Stimulated activated CD8-positive, alpha-beta memory T cell treated with anti-CD3 and anti-CD28 coated beads, Interleukin-4, amount 100 ng/mL, for 48 hours (primary cell): Measurements from ENCODE around the gene HIGD2A.
A peak's percentile ranks its signal among the peaks of the same experiment; 100 is the strongest.

ENCODE experiments used
- DNase-seq: peaks from one replicate; pipeline ENCODE4 v3.0.0-alpha.2; 2020

The HIGD2A gene

DNA sequence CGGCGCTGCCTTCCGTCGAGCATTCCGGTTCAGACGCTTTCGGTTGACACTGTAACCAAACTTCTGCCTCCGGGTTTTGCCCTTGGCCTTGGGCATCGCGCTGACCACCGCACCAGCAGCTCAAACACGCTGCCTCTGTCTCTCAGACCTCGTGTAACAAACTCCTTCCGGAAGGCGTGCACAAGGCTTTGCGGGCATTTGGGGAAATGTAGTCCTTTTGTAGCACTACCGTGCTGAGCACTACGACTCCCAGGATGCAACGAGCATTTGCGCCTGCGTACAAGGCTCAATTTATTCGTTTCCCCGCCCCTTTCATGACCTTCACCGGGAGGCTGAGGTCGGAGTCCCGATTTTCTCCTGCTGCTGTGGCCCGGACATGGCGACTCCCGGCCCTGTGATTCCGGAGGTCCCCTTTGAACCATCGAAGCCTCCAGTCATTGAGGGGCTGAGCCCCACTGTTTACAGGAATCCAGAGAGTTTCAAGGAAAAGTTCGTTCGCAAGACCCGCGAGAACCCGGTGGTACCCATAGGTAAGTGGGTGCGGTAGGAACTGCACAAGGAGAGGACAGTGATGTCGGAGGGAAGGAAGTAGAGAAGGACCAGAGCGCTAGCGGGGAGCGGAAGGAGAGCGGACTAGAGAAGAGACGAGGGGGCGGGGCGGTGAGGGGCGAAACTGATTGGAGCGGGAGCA lies at the start of gene HIGD2A, which contains the start of gene NOP16:
TSS of gene HIGD2A (plus strand) at position 308 of the 691 bp plus-strand sequence. CDS start at position 377, 69 bp downstream.
TSS of gene NOP16 (minus strand) at position 155 of the 691 bp plus-strand sequence. CDS start at position 96, 59 bp downstream.
- DNase-seq = peak; percentile 99

GRCh38 chr5:176339304-176339703 lies 49.2 kb upstream of the HIGD2A start:
- DNase-seq = no peak

GRCh38 chr5:176341325-176342157 lies 47.0 kb upstream of the HIGD2A start:
- no peak for DNase-seq

GRCh38 chr5:176342158-176342483 lies 46.4 kb upstream of the HIGD2A start:
- DNase-seq = no peak

DNA sequence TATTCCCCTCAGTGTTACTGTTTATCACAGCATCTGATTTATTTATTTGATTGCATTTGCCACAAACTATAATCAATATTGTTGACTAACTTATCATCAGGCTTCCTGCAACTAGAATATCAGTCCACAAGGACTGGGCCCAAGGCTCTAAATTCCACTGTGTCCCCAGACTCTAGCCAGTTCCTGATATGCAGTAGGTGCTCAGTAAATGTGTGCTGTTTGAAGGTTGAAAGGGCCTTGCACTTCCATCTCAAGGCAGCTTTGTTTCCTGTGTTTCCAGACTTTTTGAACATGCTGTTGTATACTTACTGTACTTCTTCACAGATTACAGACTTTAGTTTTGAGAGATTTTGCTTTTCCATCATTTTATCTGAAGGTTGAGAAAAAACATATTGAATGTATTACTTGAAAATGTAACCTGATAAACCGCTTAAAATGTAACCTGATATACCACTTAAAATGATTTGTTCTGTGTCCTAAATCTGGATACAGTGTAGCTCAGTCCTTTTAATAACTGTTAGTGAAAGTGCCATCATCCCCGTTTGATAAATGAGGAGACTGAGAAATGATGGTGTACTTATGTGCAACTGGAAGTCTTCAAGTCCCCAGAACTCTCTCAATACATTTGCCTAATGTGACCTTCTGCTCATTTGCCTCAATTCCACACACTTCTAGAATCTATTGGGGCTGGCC lies 45.6 kb upstream of the HIGD2A start:
- no peak for DNase-seq

DNA sequence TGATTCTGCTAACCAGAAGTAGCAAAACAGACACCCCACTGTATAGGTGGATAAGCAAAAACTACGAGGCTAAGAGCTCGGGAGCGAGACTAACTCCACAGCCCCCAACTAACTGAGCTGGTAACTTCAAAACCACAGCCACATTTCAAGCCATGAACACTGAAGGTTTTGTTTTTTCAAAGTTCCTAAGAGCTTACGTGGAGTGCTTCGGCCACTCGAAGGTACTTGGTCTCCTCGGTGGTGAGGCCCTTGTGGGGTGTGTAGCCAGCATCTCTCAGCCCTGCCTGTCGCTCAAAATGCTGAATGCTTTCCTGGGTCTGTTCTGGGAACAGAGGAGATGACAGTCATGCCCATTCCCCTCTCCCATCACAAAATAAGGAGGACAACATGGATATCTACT lies 38.1 kb upstream of the HIGD2A start:
- no peak for DNase-seq

- DNase-seq = no peak
Observed at GRCh38 chr5:176352116-176352878, 36.3 kb upstream of the HIGD2A start.

DNA sequence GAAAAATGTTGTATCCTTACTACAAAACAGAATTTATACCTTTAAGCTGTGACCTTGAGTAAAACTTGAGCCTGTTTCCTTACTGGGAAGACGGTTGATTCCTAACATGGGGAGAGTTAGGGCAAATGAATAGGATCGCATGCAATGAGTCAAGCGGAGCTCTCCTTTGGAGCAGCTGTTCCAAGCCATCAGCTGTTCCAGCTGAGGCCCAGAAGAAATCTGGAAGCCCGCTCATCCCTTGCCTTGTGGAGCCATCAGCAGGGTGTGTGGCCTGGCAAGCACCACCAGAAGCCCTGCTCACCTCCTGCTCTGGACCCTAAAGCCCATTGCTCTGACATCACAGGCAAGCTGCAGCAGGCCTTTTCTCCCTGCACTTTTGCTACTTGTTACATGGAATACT lies 35.0 kb upstream of the HIGD2A start:
- DNase-seq = no peak

DNA sequence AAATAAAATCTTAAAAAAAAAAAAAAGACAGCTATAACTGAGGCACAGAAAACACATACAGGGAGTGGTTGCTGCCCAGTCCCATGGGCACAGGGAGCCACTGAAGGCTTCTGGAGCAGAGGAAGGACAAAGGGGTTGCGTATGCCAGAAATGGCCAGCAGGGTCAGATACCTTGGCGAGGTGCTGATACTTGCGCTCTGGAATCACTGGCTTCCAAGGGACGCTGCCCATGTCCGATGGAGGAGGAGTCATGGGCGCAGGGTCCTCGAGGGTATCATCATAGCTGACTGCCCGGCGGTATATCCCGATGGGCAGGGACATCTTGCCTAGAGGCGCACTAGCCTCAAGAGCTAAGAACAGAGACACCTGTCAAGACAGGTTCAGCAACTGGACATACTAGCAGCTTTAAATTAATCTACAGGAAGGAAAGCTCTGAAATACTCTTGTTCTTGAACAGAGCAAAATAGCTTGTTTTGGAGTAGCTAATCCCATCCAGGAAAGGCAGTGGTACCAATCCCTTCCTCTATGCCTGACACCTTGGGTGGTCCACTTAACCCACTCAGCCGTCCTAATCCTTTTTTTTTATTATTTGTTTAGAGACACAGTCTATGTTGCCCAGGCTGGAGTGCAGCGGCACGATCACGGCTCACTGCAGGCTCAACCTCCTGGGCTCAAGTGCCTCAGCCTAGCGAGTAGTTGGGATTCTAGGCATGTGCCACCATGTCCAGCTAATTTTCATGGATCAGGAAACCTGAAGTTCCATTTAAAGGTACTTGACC lies 33.0 kb upstream of the HIGD2A start:
- no peak for DNase-seq

DNA sequence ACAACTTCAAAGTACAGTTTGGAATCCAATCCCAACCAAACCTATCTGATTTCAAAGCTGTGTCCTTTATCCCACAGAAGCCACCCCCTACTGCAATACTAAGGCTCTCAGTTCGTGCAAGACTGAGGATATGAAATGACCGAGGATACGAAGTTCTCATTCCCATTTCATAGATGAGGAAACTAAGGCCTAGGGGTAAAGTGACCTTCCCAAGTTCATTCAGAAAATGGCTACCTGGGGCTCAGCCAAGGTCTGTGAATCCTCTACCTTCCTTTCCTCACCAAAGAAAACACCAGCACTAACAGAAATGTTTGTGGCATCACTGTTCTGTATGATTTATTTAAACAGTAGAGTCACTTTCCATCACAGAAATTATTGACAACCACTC lies 32.4 kb upstream of the HIGD2A start:
- DNase-seq = no peak

DNA sequence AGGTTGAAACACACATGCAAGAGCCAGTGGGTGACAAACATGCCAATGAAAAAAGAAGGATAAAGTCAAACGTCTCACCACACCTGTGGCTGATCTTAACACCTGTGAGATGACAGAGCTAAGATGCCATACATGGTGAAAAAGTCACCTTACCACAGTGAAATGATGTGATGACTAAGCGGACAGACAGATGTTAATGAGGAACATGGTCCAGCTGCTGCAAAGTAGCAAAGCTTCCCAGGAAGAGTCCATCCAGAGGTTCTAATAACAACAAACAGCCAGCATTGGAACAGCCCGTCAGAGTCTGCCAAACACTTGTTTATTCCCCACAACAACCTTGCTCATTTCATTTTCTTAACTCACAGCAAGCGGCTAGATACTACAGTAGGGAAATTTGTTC lies 28.9 kb upstream of the HIGD2A start:
- DNase-seq = no peak

- DNase-seq = no peak
Observed at GRCh38 chr5:176360894-176361436, 27.6 kb upstream of the HIGD2A start.

- peak; percentile 94 for DNase-seq
Observed at GRCh38 chr5:176361437-176362232, 26.9 kb upstream of the HIGD2A start, which contains the start of gene KIAA1191. KIAA1191 (minus strand) TSS chr5:176361764; CDS start chr5:176359508, 2,256 bp downstream.

GRCh38 chr5:176362233-176362490 lies 26.4 kb upstream of the HIGD2A start:
- no peak for DNase-seq

- DNase-seq = no peak
Observed at GRCh38 chr5:176364765-176365350, 23.7 kb upstream of the HIGD2A start.

DNA sequence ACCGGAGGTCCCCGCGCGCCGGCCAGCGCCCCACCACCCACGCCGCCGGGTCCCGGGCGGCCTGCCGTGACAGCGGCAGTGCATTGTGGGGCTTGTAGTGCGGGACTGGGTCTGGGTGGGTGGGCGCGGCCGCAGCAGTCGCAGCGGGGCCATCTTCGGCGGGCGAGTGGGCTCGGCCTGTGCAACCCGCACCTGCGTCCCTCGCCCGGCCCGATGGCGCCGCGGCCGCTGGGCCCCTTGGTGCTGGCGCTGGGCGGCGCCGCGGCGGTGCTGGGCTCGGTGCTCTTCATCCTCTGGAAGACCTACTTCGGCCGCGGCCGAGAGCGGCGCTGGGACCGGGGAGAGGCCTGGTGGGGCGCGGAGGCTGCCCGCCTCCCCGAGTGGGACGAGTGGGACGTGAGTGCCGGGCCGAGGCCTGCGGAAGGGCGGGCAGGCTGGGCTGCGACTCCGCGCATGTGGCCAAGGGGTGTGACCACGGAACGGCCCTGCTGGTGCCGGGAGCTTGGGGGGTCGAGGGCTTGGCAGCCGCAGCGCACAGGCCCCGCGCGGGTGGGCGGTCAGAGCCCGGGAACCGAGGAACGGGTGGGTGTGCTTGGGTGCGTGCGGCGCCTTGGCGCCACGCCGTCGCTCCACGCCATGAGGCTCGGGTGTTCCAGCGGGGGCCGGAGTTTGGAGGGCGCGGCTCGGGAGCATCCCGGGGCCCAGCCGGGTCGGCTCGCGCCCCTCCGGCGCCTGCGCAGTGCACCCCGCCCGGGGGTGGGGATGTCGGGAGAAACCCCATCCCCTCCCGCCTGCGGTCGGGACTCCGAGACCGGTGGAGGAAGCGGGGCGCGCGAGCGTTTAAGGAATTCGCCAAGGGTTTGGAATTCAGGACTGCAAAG lies 23.0 kb upstream of the HIGD2A start, which contains the start of gene ARL10:
TSS of gene ARL10 (plus strand) at position 137 of the 881 bp plus-strand sequence. CDS start at position 214, 77 bp downstream.
- peak; percentile 76 for DNase-seq

GRCh38 chr5:176366232-176366894 lies 22.2 kb upstream of the HIGD2A start:
- no peak for DNase-seq

DNA sequence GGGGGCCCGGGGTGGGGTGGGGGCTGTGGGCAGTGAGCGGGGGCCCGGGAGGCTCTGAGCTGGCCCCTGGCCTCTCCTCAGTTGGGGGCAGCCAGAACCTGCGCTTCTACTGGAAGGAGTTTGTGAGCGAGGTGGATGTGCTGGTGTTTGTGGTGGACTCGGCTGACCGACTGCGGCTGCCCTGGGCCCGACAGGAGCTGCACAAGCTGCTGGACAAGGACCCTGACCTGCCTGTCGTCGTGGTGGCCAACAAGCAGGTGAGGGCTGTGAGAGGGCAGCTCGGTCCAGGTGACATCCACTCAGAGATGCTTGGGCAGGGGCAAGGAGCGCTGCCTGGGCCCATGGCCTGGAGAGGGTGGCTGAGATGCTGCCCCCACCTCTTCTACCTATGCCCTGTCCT lies 19.8 kb upstream of the HIGD2A start:
- no peak for DNase-seq
